Caco-2 (cell line): ENCODE results near the gene LRMDA. TPM values are rescaled to one million over a fixed set of nuclear protein-coding genes. Genes with fewer than 3 reads are reported as not detected.
A peak's percentile ranks its signal among the peaks of the same experiment; 100 is the strongest.

Experiments used
- BruUV-seq: library from RNA; stranded (reverse); fragments of 400-500 nt; replicated peaks from 2 replicates; lab custom pipeline; 2021; lab: Mats Ljungman, UMichigan
- CTCF ChIA-PET: fragments of 300-600 bp; sonication (Branson Sonifier 250); formaldehyde crosslinking; loops from one replicate; lab custom pipeline; 2022; ENCODE audit warnings: antibody characterized with exemption; lab: Charles Lee
- POLR2A ChIA-PET: fragments of 300-600 bp; sonication (Branson Sonifier 250); formaldehyde crosslinking; loops from one replicate; lab custom pipeline; 2022; ENCODE audit warnings: antibody characterized with exemption; lab: Charles Lee
- DNase-seq, 2 experiments: peaks; one replicate each; pipeline versions ENCODE4 v3.0.0 to v3.0.0-alpha.2; 2020 to 2022
- H3K27me3 ChIP-seq: replicated peaks from 2 replicates; pipeline ENCODE4 v1.6.0; 2011; ENCODE audit warnings: low read length; ENCODE audit not compliant: control insufficient read depth, insufficient read depth
- H3K36me3 ChIP-seq: 2 replicates; pipeline ENCODE4 v1.5.1; 2011; ENCODE audit warnings: low read length; ENCODE audit not compliant: control insufficient read depth, insufficient read depth
- H3K4me1 ChIP-seq: fragments of 250-450 bp; sonication (Bioruptor Pico); 2 replicates; pipeline ENCODE4 v1.5.1; 2020; ENCODE audit warnings: mild to moderate bottlenecking
- H3K4me3 ChIP-seq: 2 replicates; pipeline ENCODE4 v1.5.1; 2011; ENCODE audit warnings: low read depth, mild to moderate bottlenecking, control low read depth, low read length
- H3K9me3 ChIP-seq: fragments of 250-450 bp; sonication (Bioruptor Pico); 2 replicates; pipeline ENCODE4 v1.5.1; 2020; ENCODE audit warnings: mild to moderate bottlenecking, moderate library complexity
- H3K27ac Mint-ChIP-seq: one replicate; pipeline ENCODE4 v1.8.0; 2022; ENCODE audit warnings: mixed read lengths; ENCODE audit not compliant: unreplicated experiment
- H3K27me3 Mint-ChIP-seq: one replicate; pipeline ENCODE4 v1.8.0; 2022; ENCODE audit warnings: mixed read lengths; ENCODE audit not compliant: insufficient read depth, unreplicated experiment
- H3K36me3 Mint-ChIP-seq: one replicate; pipeline ENCODE4 v1.8.0; 2022; ENCODE audit warnings: mild to moderate bottlenecking, mixed read lengths; ENCODE audit not compliant: insufficient read depth, unreplicated experiment
- H3K4me1 Mint-ChIP-seq: one replicate; pipeline ENCODE4 v1.8.0; 2022; ENCODE audit warnings: low read depth, mixed read lengths; ENCODE audit not compliant: unreplicated experiment
- H3K4me3 Mint-ChIP-seq: one replicate; pipeline ENCODE4 v1.8.0; 2022; ENCODE audit warnings: mild to moderate bottlenecking, moderate library complexity, mixed read lengths; ENCODE audit not compliant: unreplicated experiment
- H3K9me3 Mint-ChIP-seq: one replicate; pipeline ENCODE4 v1.8.0; 2022; ENCODE audit warnings: mixed read lengths; ENCODE audit not compliant: unreplicated experiment
- CTCF ChIP-seq, 2 experiments: fragments of 200-600 bp in 1 of 2; IDR thresholded peaks; 1 replicate in 1 of 2; 2 replicates in 1 of 2; pipeline versions ENCODE4 v1.5.1 to v1.8.0; 2011 to 2022; ENCODE audit warnings: antibody characterized with exemption in 1 of 2, control low read depth in 1 of 2, inconsistent platforms in 1 of 2, low read depth in 1 of 2, low read length in 1 of 2, mild to moderate bottlenecking in 1 of 2, moderate library complexity in 1 of 2; ENCODE audit not compliant: insufficient read depth in 1 of 2, severe bottlenecking in 1 of 2, unreplicated experiment in 1 of 2
- intact Hi-C: fragments of 100-400 bp; cut with micrococcal nuclease; formaldehyde crosslinking; loops from one replicate; pipeline ENCODE4 v1.10.0; 2022; ENCODE audit not compliant: unreplicated experiment
- total RNA-seq: library from RNA; stranded (reverse); gene quantifications from 2 replicates; pipeline ENCODE4 v1.2.3, GENCODE V29; 2022

The LRMDA gene
- total RNA-seq, 1 experiment from 2014 or later, result 18.5 TPM

- Histone ChIP-seq H3K4me1 (peaks cover 8% of the 10 kb centered on the region), H3K36me3 (peaks cover 4% of the 10 kb centered on the region), H3K4me3 (peak overlapping the region; percentile 99), H3K9me3 (no peaks in the 10 kb centered on the region), H3K27me3 (no peaks in the 10 kb centered on the region)
- H3K4me1 Mint-ChIP-seq, result peaks cover 7% of the 10 kb centered on the region
- POLR2A ChIA-PET, result interaction anchor here (0.8 to 1.6 kb wide), 8 partner anchors 9 to 902 kb away, joined by 4 to 19 read pairs (median 5); partner anchors contain the start of gene LRMDA
- TSS peak; percentile 56 for BruUV-seq
- CTCF ChIA-PET, result interaction anchor here (0.6 to 1.6 kb wide), 9 partner anchors 29 to 902 kb away, joined by 3 to 8 read pairs (median 3); partner anchors contain the start of gene COMTD1
- no peak for TF ChIP-seq CTCF (IDR thresholded peaks at IDR 0.05; ENCODE audit: insufficient read depth in 1 of 2, low read depth in 1 of 2, low read length in 1 of 2, severe bottlenecking in 1 of 2, unreplicated experiment in 1 of 2)
- intact Hi-C loops, result loop anchor here (1.0 to 10.0 kb wide), 6 partner anchors 224 to 1144 kb away; no protein-coding TSS in a partner anchor
- H3K9me3 Mint-ChIP-seq, result no peaks in the 10 kb centered on the region
- no peak for DNase-seq
- H3K36me3 Mint-ChIP-seq, result peaks cover 87% of the 10 kb centered on the region
- H3K27ac Mint-ChIP-seq, result peak overlapping the region; percentile 70
- peak overlapping the region; percentile 94 for H3K4me3 Mint-ChIP-seq
- no peaks in the 10 kb centered on the region for H3K27me3 Mint-ChIP-seq
Observed at GRCh38 chr10:75400771-75401568, 30.5 kb upstream of the LRMDA start.

GRCh38 chr10:75401569-75402485 is 29.6 kb upstream of the LRMDA start, which contains the start of gene ZNF503:
ZNF503 (minus strand) TSS chr10:75401764; CDS start chr10:75401419, 345 bp downstream.
- no peaks in the 10 kb centered on the region for H3K9me3 Mint-ChIP-seq
- CTCF ChIA-PET, result interaction anchor here (0.6 to 1.4 kb wide), 10 partner anchors 29 to 910 kb away, joined by 3 to 8 read pairs (median 4); partner anchors contain the start of gene COMTD1
- no peaks in the 10 kb centered on the region for H3K27me3 Mint-ChIP-seq
- POLR2A ChIA-PET, result interaction anchor here (0.5 to 1.6 kb wide), 21 partner anchors 8 to 1241 kb away, joined by 3 to 19 read pairs (median 4); partner anchors contain the start of gene LRMDA
- no peaks in the 10 kb centered on the region for H3K27me3 ChIP-seq
- no TSS peak for BruUV-seq
- peaks cover 86% of the 10 kb centered on the region for H3K36me3 Mint-ChIP-seq
- no peak for TF ChIP-seq CTCF (IDR thresholded peaks at IDR 0.05; ENCODE audit: insufficient read depth in 1 of 2, low read depth in 1 of 2, low read length in 1 of 2, severe bottlenecking in 1 of 2, unreplicated experiment in 1 of 2)
- H3K4me3 Mint-ChIP-seq, result peak within 1 kb of the TSS; percentile 94
- intact Hi-C loops, result loop anchor here (1.0 to 10.0 kb wide), 10 partner anchors 28 to 1143 kb away; no protein-coding TSS in a partner anchor
- H3K36me3 ChIP-seq, result peaks cover 4% of the 10 kb centered on the region
- peaks cover 7% of the 10 kb centered on the region for H3K4me1 Mint-ChIP-seq
- DNase-seq, result peak; percentile 98 to 99
- H3K27ac Mint-ChIP-seq, result peak within 1 kb of the TSS; percentile 95
- peak within 1 kb of the TSS; percentile 99 for H3K4me3 ChIP-seq
- peaks cover 9% of the 10 kb centered on the region for H3K4me1 ChIP-seq
- H3K9me3 ChIP-seq, result no peaks in the 10 kb centered on the region
